Measurements from ENCODE around the gene PITX2.

PITX2 gene
- 0 to 0.54 (median 0) reads per million in 9 experiments for total RNA-seq

GRCh38 chr4:110622841-110623717, at the start of gene PITX2:
TSS of gene PITX2 (minus strand) at chr4:110623077. CDS start at chr4:110622460, 617 bp downstream.
- H3K9me3 Mint-ChIP-seq, result no peaks in the 10 kb centered on the region
- peaks cover 94 to 100% of the 10 kb centered on the region in 2 donors for H3K27me3 Mint-ChIP-seq
- peak within 1 kb of the TSS; percentile 42 to 69 for H3K4me3 Mint-ChIP-seq

GRCh38 chr4:110671679-110672078, 48.8 kb upstream of the PITX2 start:
- H3K27ac Mint-ChIP-seq, result no peak overlapping the region
- H3K4me3 Mint-ChIP-seq, result no peak overlapping the region
- DNase-seq (no peak), ATAC-seq (replicated peaks) (no peak)
- H3K36me3 Mint-ChIP-seq (ENCODE audit: insufficient read depth), result no peaks in the 10 kb centered on the region
- H3K4me1 Mint-ChIP-seq (ENCODE audit: low read depth in 2 of 2), result no peaks in the 10 kb centered on the region
- no peaks in the 10 kb centered on the region for H3K27me3 Mint-ChIP-seq
- no peaks in the 10 kb centered on the region for H3K9me3 Mint-ChIP-seq

More at GRCh38 chr4:110622841-110623717, at the start of gene PITX2:
- Mint-ChIP-seq H3K27ac (no peak within 1 kb of the TSS), H3K36me3 (ENCODE audit: insufficient read depth) (no peaks in the 10 kb centered on the region), H3K4me1 (ENCODE audit: low read depth in 2 of 2) (peaks cover 1 to 15% of the 10 kb centered on the region in 2 donors)
- no peak for DNase-seq
- no peak for ATAC-seq (replicated peaks)

GRCh38 chr4:110669663-110670062, 46.8 kb upstream of the PITX2 start:
- Mint-ChIP-seq H3K9me3 (no peaks in the 10 kb centered on the region), H3K27me3 (no peaks in the 10 kb centered on the region), H3K27ac (no peak overlapping the region), H3K4me3 (no peak overlapping the region), H3K4me1 (ENCODE audit: low read depth in 2 of 2) (no peaks in the 10 kb centered on the region), H3K36me3 (ENCODE audit: insufficient read depth) (no peaks in the 10 kb centered on the region)
- ATAC-seq (replicated peaks) (no peak), DNase-seq (no peak)

- H3K36me3 Mint-ChIP-seq (ENCODE audit: insufficient read depth), result no peaks in the 10 kb centered on the region
- no peak overlapping the region for H3K4me3 Mint-ChIP-seq
- no peaks in the 10 kb centered on the region for H3K9me3 Mint-ChIP-seq
- ATAC-seq (replicated peaks) (no peak), DNase-seq (no peak)
- no peak overlapping the region for H3K27ac Mint-ChIP-seq
- peaks cover 0 to 7% of the 10 kb centered on the region in 2 donors for H3K27me3 Mint-ChIP-seq
- no peaks in the 10 kb centered on the region for H3K4me1 Mint-ChIP-seq (ENCODE audit: low read depth in 2 of 2)
These were observed 45.8 kb upstream of the PITX2 start for GRCh38 chr4:110668463-110669235.

GRCh38 chr4:110667670-110668069, 44.8 kb upstream of the PITX2 start:
- no peak overlapping the region for H3K27ac Mint-ChIP-seq
- H3K4me3 Mint-ChIP-seq, result no peak overlapping the region
- DNase-seq, result no peak

GRCh38 chr4:110666030-110666429, 43.2 kb upstream of the PITX2 start:
- Mint-ChIP-seq H3K9me3 (peaks cover 0 to 5% of the 10 kb centered on the region in 2 donors), H3K4me3 (no peak overlapping the region), H3K4me1 (ENCODE audit: low read depth in 2 of 2) (no peaks in the 10 kb centered on the region), H3K27me3 (peaks cover 7 to 8% of the 10 kb centered on the region in 2 donors), H3K36me3 (ENCODE audit: insufficient read depth) (no peaks in the 10 kb centered on the region), H3K27ac (no peak overlapping the region)
- DNase-seq (no peak), ATAC-seq (replicated peaks) (no peak)

More at GRCh38 chr4:110667670-110668069, 44.8 kb upstream of the PITX2 start:
- Mint-ChIP-seq H3K27me3 (peaks cover 0 to 7% of the 10 kb centered on the region in 2 donors), H3K9me3 (no peaks in the 10 kb centered on the region), H3K36me3 (ENCODE audit: insufficient read depth) (no peaks in the 10 kb centered on the region), H3K4me1 (ENCODE audit: low read depth in 2 of 2) (no peaks in the 10 kb centered on the region)
- ATAC-seq (replicated peaks), result no peak

DNA sequence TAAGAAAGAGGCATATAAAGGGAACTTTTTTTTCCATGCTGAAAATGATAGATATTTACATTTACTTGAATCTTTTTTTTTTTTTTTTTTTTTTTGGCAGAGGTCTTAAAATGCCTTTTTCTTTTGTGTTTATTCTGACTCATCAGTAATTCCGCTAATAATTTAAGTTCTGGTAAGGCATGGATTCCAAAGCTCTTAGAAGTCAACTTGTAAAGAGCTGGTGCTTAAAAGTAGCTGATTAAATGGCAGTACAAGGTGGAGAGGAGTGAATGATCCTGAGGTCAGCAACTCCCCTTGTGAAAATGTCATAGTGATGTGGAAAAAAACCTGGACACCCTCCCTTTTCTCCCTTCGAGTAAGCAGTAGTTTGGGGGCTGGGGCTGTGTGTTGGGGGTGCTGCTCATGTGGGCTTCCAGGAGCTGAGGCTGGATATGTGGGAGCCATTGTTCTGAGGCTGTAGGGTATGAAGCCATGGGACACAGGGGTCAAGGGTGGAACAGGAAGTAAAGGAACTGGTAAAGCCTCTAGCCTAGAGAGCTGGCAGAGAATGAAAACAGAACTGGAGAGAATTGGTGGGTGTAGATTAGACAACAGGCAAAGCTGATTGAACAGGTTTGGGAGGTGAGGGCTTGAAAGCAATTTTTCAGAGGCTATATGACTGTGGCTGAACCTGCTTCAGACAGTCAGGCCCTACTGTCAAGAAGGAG, 41.0 kb upstream of the PITX2 start:
- Mint-ChIP-seq H3K4me1 (ENCODE audit: low read depth in 2 of 2) (no peaks in the 10 kb centered on the region), H3K27ac (no peak overlapping the region), H3K27me3 (peaks cover 7 to 8% of the 10 kb centered on the region in 2 donors), H3K9me3 (peaks cover 0 to 5% of the 10 kb centered on the region in 2 donors), H3K36me3 (ENCODE audit: insufficient read depth) (no peaks in the 10 kb centered on the region), H3K4me3 (no peak overlapping the region)
- no peak for DNase-seq
- no peak for ATAC-seq (replicated peaks)

GRCh38 chr4:110663206-110663605, 40.3 kb upstream of the PITX2 start:
- Mint-ChIP-seq H3K4me1 (ENCODE audit: low read depth in 2 of 2) (no peaks in the 10 kb centered on the region), H3K4me3 (no peak overlapping the region)
- DNase-seq, result no peak

GRCh38 chr4:110660755-110661154, 37.9 kb upstream of the PITX2 start:
- DNase-seq (no peak), ATAC-seq (replicated peaks) (no peak)
- H3K4me1 Mint-ChIP-seq (ENCODE audit: low read depth in 2 of 2), result no peaks in the 10 kb centered on the region
- H3K36me3 Mint-ChIP-seq (ENCODE audit: insufficient read depth), result peaks cover 2% of the 10 kb centered on the region
- H3K4me3 Mint-ChIP-seq, result no peak overlapping the region
- peaks cover 0 to 6% of the 10 kb centered on the region in 2 donors for H3K9me3 Mint-ChIP-seq
- peaks cover 7 to 8% of the 10 kb centered on the region in 2 donors for H3K27me3 Mint-ChIP-seq
- H3K27ac Mint-ChIP-seq, result no peak overlapping the region

More at GRCh38 chr4:110663206-110663605, 40.3 kb upstream of the PITX2 start:
- Mint-ChIP-seq H3K27me3 (peaks cover 7 to 8% of the 10 kb centered on the region in 2 donors), H3K36me3 (ENCODE audit: insufficient read depth) (no peaks in the 10 kb centered on the region), H3K27ac (no peak overlapping the region), H3K9me3 (peaks cover 0 to 6% of the 10 kb centered on the region in 2 donors)
- ATAC-seq (replicated peaks), result no peak

DNA sequence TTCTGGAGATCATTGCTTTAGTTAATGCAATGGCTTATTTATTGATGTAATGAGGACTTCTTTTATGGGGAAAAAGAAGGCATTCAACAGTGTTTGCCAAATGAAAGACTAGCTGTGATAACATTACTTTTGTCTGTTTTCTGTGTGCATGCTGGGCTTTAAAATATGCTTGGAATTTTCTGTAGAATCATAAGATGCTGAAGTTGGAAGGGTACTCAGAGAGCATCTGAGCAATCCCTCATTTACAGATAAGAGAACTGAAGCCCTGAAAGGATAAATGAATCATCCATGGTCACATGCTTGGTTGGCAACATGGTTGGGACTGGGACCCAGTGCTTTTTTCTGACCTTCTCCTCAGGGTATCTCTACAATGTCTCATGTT, 31.4 kb upstream of the PITX2 start:
- Mint-ChIP-seq H3K4me3 (no peak overlapping the region), H3K36me3 (ENCODE audit: insufficient read depth) (peaks cover 2% of the 10 kb centered on the region), H3K9me3 (peaks cover 0 to 2% of the 10 kb centered on the region in 2 donors), H3K27ac (no peak overlapping the region), H3K4me1 (ENCODE audit: low read depth in 2 of 2) (no peaks in the 10 kb centered on the region), H3K27me3 (no peaks in the 10 kb centered on the region)
- DNase-seq, result no peak
- ATAC-seq (replicated peaks), result no peak

- ATAC-seq (replicated peaks), result no peak
- Mint-ChIP-seq H3K27me3 (no peaks in the 10 kb centered on the region), H3K27ac (no peak overlapping the region), H3K9me3 (no peaks in the 10 kb centered on the region), H3K4me1 (ENCODE audit: low read depth in 2 of 2) (no peaks in the 10 kb centered on the region), H3K4me3 (no peak overlapping the region), H3K36me3 (ENCODE audit: insufficient read depth) (peaks cover 2% of the 10 kb centered on the region)
- DNase-seq, result no peak
These were observed 30.7 kb upstream of the PITX2 start for GRCh38 chr4:110653321-110654253.

DNA sequence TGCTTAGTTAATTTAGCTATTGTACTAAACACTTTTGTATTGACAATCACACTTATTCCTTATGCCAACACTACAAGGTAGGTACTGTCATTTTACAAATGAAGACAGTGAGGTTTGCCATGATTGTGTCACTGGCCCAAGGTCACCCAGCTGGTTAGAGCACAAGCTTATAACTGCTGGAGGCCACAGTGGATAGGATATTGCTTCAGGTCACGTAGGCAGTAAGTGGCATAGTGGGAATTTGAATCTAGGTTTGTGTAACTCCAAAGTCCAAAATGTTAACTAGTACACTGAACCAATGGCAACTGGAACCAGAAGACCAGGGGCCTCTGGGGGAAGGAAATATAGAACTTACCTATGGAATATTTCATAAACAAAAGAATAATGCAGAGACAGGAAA, 21.1 kb upstream of the PITX2 start:
- H3K4me1 Mint-ChIP-seq (ENCODE audit: low read depth in 2 of 2), result no peaks in the 10 kb centered on the region
- peaks cover 32 to 48% of the 10 kb centered on the region in 2 donors for H3K27me3 Mint-ChIP-seq
- DNase-seq (no peak), ATAC-seq (replicated peaks) (no peak)
- no peak overlapping the region for H3K27ac Mint-ChIP-seq
- H3K9me3 Mint-ChIP-seq, result no peaks in the 10 kb centered on the region
- H3K4me3 Mint-ChIP-seq, result no peak overlapping the region
- no peaks in the 10 kb centered on the region for H3K36me3 Mint-ChIP-seq (ENCODE audit: insufficient read depth)
